Activated T-cell treated with anti-CD3 and anti-CD28 coated beads, Interleukin-2, amount 50 U/mL, for 48 hours (primary cell): ENCODE results near the gene SGK1.
"Not testable (repeated sequence)": the region's sequence is repeated elsewhere in the genome, so short reads cannot be mapped to it uniquely, and the experiment has no call there.

Experiments
- DNase-seq, 2 experiments: peaks; one replicate each; pipeline ENCODE4 v3.0.0-alpha.2; 2020

The SGK1 gene

DNA sequence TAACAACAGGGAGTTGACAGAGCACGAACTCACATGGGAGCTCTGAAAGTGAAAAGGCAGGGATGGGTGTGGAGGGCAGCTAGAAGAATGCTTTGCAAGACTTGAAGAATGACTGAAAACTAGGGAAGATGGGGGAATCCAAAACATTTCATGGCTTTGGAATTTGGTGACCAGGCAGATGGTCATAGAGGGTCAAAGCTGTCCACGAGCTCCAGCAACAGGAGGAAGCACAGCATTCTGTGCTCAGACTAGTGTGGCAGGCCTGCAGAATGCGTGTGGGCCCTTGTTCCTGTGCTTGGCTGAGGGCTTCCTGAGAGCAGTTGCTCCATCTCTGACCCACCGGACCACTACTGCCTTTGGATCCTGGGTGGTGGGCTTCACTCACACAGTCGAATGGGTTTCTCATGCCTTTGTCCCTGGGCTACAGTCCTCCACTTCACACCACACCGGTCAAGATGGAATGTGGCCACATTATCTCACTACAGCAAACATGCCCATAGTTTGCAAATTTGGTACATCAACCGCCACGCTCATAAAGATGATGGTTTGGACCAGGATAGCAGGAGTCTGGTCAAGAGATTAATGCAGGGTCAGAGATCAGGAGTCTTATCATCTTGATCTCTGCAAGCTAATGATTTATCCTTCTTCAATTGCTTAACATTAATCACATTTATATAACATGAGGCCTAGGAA, 100.7 kb downstream of the SGK1 start:
- DNase-seq: no peak

DNA sequence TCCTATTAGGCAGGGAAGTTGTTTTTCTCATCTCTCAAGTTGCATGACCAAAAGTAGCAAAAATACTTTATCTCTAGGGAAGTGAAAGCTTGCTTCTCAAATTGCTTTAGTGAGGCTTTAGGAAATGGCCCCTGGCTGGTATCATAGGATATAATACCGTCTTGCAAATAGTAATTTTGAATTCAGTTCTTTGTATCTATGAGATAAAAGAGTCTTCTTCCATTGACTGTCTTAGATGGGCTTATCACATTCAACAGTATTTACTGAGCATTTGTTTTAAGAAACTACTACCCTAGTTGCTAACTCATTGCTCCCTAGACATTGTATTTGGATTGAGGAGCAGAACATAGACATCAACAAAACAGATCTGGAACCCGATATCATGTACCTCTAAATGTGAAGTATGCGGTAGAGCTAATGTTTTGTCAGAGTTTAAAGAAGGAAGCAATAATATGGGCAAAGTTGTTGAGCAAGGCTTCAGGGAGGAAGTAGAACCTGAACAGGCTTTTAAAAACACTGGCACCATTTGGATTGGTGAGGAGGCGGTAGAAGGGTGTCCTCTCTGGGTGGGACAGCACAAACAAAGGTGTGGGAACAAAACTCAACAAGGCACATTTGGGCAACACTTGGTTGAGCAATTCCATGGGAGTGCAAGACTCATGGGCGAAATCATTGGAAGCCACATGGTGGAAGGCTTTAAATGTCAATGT, 101.5 kb downstream of the SGK1 start:
- DNase-seq: no peak

DNA sequence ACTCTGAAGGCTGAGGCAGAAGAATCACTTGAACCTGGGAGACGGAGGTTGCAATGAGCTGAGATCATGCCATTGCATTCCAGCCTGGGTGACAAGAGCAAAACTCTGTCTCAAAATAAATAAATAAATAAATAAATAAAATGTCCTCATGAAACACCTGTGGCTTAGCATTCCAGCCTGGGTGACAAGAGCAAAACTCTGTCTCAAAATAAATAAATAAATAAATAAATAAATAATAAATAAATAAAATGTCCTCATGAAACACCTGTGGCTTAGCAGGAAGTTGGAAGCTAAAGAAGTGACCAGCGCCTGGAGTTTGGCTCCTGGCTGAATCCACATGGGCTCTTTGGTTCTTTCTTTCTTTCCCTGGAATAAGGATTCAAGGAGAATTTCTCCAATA, 104.5 kb downstream of the SGK1 start:
- not testable (repeated sequence) for DNase-seq

DNA sequence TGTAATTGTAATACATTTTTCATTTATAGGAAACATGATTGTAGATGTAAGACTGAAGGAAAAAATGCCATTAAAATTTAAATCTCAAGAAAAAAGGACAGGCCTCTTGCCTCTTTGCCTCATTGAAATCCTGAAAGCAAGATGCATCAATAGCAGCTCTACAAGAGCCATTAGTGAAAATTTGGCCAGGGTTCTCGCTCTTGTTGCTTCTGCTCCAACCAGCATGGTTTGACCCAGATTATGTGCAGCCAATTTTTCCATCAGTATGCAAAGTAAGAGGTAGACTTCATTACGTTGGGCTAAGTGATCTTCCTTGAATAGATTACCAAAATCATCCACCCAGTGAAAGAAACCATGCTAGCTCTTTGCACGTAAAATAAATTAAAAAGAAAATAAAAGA, 106.6 kb downstream of the SGK1 start:
- DNase-seq: no peak

DNA sequence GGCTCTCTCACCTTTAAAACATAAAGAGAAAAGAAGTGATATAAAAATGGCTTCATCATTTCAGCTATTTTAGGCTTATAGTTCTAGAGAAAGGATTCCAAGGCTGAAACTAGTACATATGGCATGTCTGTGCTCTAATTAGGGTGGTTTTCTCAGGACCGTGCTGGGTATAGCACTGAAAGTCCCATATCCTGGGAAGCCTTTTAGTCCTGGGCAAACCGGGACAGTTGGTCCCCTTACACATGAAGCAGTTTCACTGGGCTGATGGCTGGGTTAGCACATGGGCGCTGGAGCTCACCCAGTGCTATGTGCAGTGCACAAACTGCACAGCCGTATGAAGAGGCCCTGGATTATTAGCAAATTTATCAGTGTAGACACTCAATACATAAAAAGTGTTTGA, 110.5 kb downstream of the SGK1 start:
- no peak for DNase-seq

DNA sequence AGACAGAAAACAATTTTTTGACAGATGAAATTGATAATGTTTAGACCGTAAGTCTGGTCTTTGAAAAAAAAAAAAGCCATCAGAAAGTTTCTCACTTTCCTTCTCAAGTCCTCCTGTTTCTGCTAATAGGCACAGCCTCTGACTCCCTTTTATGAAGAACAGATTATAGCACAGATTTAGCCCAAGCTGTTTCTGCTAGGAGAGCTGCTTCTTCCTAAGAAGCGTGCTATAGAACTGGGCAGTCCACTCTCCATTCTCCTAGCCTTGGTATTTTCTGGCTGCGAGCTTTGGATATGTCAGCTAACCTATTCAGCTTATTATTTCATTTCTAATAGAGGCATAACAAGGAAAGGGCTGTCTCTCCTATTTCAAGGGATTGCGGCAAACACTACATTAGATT, 112.5 kb downstream of the SGK1 start:
- DNase-seq: no peak

DNA sequence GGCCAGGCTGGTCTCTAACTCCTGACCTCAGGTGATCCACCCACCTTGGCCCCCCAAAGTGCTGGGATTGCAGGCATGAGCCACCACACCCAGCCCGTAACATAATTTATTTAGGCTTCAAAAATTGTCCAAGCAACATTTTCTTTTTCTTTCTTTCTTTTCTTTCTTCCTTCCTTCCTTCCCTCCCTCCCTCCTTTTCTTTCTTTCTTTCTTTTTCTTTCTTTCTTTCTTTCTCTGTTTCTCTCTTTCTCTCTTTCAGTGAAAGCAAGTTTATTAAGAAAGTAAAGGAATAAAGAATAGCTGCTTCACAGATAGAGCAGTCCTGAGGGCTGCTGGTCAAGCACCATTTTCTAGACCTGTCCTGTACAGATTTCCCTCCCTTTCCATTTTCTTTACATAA, 113.2 kb downstream of the SGK1 start:
- DNase-seq: not testable (repeated sequence)

DNA sequence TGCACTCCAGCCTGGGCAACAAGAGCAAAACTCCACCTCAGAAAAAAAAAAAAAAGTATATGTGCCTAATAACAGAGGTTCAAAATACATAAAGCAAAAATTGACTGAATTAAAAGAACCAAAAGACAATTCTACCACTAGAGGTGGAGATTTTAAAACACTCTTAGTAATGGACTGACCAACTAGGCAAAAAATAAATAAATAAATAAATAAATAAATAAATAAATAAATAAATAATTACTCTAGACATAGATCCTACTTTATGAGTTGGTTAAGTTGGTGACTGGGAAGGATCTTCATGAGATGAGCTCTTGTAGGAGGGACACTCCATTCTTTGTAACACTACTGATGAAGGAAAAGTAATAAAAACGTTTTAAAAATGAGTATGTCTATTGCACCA, 113.9 kb downstream of the SGK1 start:
- DNase-seq: no peak

DNA sequence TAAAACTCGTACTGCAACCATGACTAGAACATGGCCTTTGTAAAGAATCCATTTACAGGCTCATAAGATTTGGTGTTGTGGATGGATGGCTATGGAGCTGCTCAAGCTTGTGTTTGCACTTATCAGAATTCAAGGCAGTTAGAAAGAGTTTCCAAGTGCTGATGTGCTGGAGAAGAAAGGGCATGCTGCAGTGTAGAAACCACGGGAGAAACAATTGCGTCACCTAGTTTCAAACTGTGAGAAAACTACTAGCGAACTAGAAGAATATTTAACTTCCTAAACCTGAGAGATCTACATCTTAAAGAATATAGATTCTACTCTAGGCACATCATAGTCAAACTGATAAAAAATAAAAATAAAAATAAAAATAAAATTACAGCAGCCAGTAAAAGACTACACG, 116.2 kb downstream of the SGK1 start:
- DNase-seq: no peak

DNA sequence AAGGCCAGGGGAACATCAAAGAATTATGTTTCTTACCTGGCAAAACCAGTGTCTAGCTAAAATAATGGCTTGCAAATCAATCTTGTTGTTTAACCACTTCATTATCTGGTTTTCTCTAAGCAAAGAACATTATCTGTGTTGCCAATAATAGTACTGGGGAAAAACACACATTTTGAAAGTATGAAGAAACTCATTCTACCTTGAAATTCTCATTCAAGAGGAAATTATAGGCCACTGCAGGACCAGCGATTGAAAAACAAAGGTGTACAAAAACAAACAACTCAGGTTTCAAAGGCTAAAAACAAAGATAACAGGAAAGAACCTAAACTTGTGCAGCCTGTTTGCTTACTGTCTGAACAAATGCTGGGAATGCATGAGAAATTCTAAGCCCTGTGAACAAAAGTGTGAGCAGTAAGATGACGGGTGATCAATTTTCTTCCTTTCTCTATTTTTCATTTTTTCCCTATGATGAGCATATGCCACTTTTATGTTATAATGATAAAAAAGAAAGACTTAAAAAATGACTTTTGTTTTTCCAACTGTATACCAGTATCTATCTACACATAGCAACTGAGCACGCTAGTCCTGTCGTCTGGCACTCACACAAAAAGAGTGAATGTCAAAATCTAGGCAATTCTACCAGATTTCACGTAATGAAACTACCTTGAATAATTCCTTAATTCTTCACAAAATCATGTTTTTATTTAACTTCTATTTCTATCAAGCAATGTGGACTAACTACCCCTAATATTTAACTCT, 117.9 kb downstream of the SGK1 start:
- DNase-seq: no peak

DNA sequence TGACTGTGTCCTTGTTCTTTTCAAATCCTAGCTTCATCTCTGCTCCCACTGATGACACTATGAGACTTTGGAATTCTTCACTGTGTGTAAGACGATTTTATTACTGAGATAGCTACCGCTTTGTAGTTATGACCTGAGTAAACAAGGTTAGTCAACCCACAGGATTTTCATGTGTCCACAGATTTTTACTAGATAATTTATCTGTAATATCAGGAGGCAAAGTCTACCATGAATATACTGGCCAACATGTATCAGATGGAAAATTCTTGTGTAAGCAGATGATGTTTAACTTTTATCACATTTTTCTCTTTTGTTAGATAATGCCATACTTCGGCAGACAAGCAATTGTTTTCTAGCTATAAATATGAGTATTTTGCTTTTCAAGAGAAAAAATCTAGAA, 119.8 kb downstream of the SGK1 start:
- no peak for DNase-seq

DNA sequence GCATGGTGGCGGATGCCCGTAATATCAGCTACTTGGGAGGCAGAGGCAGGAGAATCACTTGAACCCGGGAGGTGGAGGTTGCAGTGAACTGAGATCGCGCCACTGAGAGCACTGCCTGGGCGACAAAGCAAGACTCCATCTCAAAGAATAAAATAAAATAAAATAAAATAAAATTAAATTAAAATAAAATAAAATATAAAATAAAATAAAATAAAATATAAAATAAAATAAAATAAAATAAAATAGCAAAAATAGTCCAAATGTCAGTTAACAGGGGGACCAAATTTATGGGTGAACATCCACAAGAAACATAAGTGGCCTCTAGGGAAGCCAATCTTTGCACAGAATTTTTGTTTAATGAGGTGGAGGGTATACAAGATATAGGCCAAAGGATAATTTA, 120.2 kb downstream of the SGK1 start:
- not testable (repeated sequence) for DNase-seq

DNA sequence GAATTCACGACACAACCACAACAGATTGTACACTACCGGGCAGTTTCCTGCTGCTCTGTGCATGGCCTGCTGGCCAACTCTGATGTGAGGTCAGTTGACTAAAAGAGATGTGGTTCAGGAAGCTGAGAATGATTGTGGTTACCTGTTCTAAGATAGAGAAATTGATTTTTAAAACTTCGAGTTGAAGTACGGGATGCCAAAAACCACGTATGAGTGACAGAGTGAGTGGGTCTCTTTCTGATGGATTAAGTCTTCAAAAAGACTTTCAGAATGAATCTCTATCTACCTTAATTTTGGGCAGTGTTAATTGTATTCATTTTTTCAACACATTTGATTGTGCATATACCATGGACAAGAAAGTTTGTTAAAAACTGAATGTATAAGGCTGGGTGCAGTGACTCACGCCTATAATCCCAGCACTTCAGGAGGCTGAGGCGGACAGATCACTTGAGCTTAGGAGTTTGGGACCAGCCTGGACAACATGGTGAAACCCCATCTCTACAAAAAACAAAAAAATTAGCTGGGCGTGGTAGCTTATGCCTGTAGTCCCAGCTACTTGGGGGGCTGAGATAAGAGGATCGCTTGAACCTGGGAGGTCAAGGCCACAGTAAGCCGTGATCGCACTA, 121.2 kb downstream of the SGK1 start:
- DNase-seq: no peak

DNA sequence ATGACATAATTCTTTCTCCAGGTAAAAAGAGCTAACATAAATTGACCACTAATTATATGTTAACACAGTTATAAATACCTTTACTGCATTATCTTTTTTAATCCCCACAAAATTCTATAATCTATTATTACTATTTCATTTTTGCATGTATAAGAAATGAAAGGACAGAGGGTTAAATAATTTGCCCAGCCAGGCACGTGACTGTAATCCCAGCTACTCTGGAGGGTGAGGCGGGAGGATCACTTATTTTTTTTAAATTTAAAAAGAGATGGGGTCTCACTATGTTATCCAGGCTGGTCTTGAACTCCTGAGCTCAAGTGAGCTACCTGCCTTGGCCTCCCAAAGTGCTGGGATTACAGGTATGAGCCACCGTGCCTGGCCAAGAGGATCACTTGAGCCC, 121.9 kb downstream of the SGK1 start:
- no peak for DNase-seq

DNA sequence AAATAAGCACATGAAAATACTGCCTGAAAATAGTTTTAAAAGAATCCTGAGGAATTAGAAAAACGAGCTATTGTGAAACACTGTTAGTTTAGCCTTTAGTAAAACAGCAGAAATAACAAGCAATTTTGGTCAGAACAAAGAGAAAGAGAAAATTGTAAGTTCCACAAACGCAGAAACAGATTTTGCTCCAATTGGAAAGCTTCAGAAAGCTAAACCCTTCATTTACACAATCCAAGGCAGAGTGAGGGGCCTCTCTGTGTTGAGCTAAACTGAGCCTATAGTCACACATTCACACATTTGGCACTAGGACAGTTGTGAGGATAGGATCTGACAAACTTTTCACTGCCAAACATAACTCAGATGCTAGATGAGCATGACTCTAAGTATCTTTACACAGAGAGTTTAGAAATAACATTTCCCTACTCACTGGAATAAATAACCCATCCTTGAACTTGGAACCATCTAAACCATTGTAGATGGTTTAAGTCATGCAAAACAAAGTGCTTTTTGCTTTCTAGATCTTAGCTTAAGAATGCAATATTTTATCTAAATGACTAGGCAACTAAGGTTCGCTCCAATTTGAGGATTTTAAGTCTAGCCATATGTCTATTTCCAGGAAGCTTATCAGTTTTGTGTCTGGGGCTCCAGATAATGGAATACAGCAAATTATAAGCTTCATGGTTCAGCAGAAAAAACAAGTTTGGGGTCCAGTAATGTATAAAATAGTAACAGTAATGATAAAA, 122.6 kb downstream of the SGK1 start:
- DNase-seq: no peak

DNA sequence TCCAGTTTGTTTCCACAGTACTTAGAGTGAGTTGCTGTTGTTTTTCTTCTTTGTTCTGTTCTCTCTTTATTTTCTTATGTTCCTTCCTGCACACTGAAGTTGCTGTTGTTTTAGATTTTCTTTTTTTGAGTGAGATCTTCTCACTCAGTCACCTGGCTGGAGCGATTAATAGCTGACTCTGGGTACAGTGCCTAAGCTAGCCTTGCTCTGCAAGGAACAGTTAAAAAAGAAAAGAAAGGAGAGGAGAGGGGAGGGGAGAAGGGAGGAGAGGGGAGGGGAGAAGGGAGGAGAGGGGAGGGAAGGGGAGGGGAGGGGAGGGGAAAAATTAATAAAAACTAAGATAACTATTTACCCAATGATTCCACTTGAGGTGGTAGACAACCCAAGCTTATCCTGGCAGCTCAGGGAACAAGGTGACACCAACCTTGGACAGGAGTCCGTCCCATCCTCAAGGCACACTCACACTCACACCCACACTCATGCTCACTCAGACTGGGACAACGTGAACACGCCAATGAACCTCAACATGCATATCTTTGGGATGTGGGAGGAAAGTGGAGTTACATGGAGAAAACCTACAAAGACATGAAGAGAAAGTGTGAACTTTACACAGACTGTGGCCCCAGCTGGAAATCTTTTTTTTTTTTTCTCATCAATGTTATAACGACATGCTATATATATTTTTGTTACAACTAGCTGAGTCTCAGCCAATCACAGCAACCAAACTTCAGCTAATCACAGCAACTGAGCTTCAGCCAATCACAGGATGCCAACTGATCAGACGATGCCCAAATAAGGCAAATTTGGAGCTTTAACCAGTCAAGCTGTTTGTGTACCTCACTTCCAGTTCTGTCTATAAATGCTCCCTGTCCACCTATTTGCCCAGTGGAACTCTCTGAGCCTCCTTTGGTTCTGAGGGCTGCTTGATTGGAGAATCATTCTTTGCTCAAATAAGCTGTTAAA, 124.1 kb downstream of the SGK1 start:
- no peak for DNase-seq

DNA sequence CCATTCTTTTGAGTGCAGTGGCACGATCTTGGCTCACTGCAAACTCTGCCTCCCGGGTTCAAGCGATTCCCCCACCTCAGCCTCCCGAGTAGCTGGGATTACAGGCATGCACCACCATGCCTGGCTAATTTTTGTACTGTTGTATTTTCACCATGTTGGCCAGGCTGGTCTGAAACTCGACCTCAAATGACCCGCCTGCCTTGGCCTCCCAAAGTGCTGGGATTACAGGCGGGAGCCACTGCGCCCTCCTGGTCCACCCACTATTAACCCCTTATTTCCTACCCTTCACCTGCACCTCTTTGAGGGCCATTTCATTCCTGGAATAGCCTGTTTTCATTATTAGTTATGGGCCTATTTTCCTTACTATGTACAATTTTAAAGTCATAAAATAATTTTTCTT, 125.3 kb downstream of the SGK1 start:
- DNase-seq: not testable (repeated sequence)

DNA sequence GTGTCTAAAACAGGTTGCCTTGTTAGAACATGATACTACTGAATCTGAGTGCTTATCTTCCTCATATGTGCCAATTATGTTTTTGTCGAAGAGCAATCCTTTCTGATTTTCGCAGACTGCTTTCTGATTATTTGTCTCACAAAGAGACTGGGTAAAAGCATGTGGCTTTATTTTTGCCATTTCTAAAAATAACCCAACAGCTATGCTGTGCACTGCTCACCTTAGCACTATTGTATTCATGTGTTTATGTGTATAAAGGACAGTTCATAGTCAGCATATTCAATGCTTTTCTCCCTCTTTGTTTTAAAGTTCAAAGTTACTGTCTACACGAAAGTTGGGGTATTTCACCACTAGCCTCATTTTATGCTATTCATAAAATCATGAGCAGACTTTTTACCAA, 127.0 kb downstream of the SGK1 start:
- no peak for DNase-seq

DNA sequence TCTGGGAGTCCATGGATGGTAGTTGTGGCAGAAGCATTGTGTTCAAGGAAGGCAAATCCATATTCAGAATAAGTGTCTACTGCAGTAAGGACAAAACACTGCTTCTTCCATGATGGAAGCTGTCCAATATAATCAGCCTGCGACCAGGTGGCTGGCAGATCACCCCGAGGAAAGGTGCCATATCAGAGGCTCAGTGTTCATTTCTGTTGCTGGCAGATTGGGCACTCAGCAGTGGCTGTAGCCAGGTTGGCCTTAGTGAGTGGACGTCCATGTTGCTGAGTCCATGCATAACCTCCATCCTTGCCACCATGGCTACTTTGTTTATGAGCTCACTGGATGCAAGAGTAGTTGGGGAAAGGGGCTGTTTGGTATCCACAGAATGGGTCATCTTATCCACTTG, 130.2 kb downstream of the SGK1 start:
- no peak for DNase-seq

DNA sequence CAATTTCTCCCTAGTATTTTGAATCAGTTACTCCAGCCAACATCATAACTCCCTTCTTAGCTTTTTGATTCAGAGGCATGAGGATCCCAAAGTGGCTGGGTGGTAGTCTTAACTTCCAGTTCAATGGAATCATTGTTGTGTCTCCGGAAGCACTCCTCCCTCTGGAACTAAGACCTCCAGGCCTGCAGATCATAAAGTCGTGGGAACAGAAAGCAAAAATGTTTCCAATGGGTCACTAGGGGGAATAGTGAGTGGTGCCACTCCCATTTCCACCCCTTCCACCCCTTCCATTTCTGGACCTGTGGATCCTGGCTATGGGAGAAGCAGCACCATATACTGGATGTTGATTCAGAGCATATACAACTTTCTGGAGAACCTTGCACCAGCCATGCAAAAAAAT, 130.8 kb downstream of the SGK1 start:
- no peak for DNase-seq

DNA sequence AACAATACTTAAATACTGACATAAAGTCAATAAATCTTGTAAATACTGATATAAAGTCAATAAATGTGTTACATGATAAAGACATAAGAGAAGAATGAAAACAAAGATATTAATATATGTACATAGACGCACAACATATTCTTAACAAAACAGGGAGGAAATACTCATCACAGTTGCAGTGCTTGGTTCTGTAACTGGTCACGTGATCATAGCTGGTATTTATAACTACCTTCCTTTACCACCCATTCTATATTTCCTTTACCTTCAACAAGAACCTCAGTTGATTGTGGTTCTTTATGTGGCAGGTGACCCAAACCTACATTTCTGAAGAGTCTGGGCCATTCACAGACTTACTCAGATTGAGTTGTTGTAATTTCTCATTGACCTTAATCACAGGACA, 131.6 kb downstream of the SGK1 start:
- DNase-seq: no peak

DNA sequence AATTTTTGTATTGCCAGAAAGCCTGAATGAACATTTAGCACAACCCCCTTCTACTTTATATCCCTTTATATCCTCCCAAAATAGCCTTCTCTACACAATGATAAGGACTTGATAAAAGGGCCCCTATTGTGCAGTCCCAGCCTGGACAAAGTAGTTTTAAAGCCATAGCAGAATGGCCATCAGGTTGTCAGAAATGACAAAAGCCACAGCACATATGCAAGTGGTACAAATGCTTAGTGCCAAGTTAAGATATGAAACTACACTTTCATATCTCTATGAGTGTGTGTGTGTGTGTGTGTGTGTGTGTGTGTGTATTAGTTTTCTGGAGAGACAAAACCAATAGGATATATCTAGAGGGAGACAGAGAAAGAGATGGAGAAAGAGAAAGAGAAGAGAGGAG, 132.6 kb downstream of the SGK1 start:
- DNase-seq: no peak
